ENCODE results near the gene FOXK2.
"Not testable (repeated sequence)": the region's sequence is repeated elsewhere in the genome, so short reads cannot be mapped to it uniquely, and the experiment has no call there.

Gene FOXK2

GRCh38 chr17:82524540-82524939 is 5.0 kb downstream of the FOXK2 start:
- H3K9ac ChIP-seq (ENCODE audit: low read depth, low read length) = peak overlapping the region; percentile 37

GRCh38 chr17:82525712-82526111 is 6.2 kb downstream of the FOXK2 start:
- Histone ChIP-seq H3K9me3 (ENCODE audit: control insufficient read depth, insufficient read depth, low read length) (no peaks in the 10 kb centered on the region), H3K9ac (ENCODE audit: low read depth, low read length) (no peak overlapping the region), H3K36me3 (ENCODE audit: control insufficient read depth, insufficient read depth, low read length) (no peaks in the 10 kb centered on the region), H3K4me1 (ENCODE audit: control insufficient read depth, insufficient read depth, low read length) (no peaks in the 10 kb centered on the region), H3K27me3 (ENCODE audit: control insufficient read depth, insufficient read depth, low read length) (no peaks in the 10 kb centered on the region), H3K4me3 (ENCODE audit: low read depth, low read length) (no peak overlapping the region)

More at GRCh38 chr17:82524540-82524939, 5.0 kb downstream of the FOXK2 start:
- Histone ChIP-seq H3K27me3 (ENCODE audit: control insufficient read depth, insufficient read depth, low read length) (no peaks in the 10 kb centered on the region), H3K36me3 (ENCODE audit: control insufficient read depth, insufficient read depth, low read length) (no peaks in the 10 kb centered on the region), H3K4me3 (ENCODE audit: low read depth, low read length) (no peak overlapping the region), H3K9me3 (ENCODE audit: control insufficient read depth, insufficient read depth, low read length) (no peaks in the 10 kb centered on the region), H3K4me1 (ENCODE audit: control insufficient read depth, insufficient read depth, low read length) (no peaks in the 10 kb centered on the region)

GRCh38 chr17:82527898-82528297 is 8.4 kb downstream of the FOXK2 start:
- no peaks in the 10 kb centered on the region for H3K4me1 ChIP-seq (ENCODE audit: control insufficient read depth, insufficient read depth, low read length)
- H3K27me3 ChIP-seq (ENCODE audit: control insufficient read depth, insufficient read depth, low read length) = no peaks in the 10 kb centered on the region
- no peaks in the 10 kb centered on the region for H3K36me3 ChIP-seq (ENCODE audit: control insufficient read depth, insufficient read depth, low read length)
- no peaks in the 10 kb centered on the region for H3K9me3 ChIP-seq (ENCODE audit: control insufficient read depth, insufficient read depth, low read length)
- no peak overlapping the region for H3K9ac ChIP-seq (ENCODE audit: low read depth, low read length)
- H3K4me3 ChIP-seq (ENCODE audit: low read depth, low read length) = no peak overlapping the region

- Histone ChIP-seq H3K27me3 (ENCODE audit: control insufficient read depth, insufficient read depth, low read length) (no peaks in the 10 kb centered on the region), H3K9me3 (ENCODE audit: control insufficient read depth, insufficient read depth, low read length) (no peaks in the 10 kb centered on the region), H3K4me1 (ENCODE audit: control insufficient read depth, insufficient read depth, low read length) (no peaks in the 10 kb centered on the region), H3K36me3 (ENCODE audit: control insufficient read depth, insufficient read depth, low read length) (no peaks in the 10 kb centered on the region), H3K4me3 (ENCODE audit: low read depth, low read length) (no peak overlapping the region), H3K9ac (ENCODE audit: low read depth, low read length) (no peak overlapping the region)
Measured at GRCh38 chr17:82528484-82529265, 9.1 kb downstream of the FOXK2 start.

GRCh38 chr17:82529914-82530300 is 10.4 kb downstream of the FOXK2 start:
- H3K36me3 ChIP-seq (ENCODE audit: control insufficient read depth, insufficient read depth, low read length) = no peaks in the 10 kb centered on the region
- H3K4me3 ChIP-seq (ENCODE audit: low read depth, low read length) = no peak overlapping the region
- no peaks in the 10 kb centered on the region for H3K27me3 ChIP-seq (ENCODE audit: control insufficient read depth, insufficient read depth, low read length)
- no peak overlapping the region for H3K9ac ChIP-seq (ENCODE audit: low read depth, low read length)
- no peaks in the 10 kb centered on the region for H3K9me3 ChIP-seq (ENCODE audit: control insufficient read depth, insufficient read depth, low read length)
- H3K4me1 ChIP-seq (ENCODE audit: control insufficient read depth, insufficient read depth, low read length) = peaks cover 6% of the 10 kb centered on the region

- H3K27me3 ChIP-seq (ENCODE audit: control insufficient read depth, insufficient read depth, low read length) = no peaks in the 10 kb centered on the region
Measured at GRCh38 chr17:82531431-82531881, 11.9 kb downstream of the FOXK2 start.

GRCh38 chr17:82534401-82534812 is 14.9 kb downstream of the FOXK2 start:
- Histone ChIP-seq H3K4me1 (ENCODE audit: control insufficient read depth, insufficient read depth, low read length) (peaks cover 15% of the 10 kb centered on the region), H3K9ac (ENCODE audit: low read depth, low read length) (no peak overlapping the region), H3K27me3 (ENCODE audit: control insufficient read depth, insufficient read depth, low read length) (no peaks in the 10 kb centered on the region), H3K9me3 (ENCODE audit: control insufficient read depth, insufficient read depth, low read length) (no peaks in the 10 kb centered on the region), H3K4me3 (ENCODE audit: low read depth, low read length) (no peak overlapping the region), H3K36me3 (ENCODE audit: control insufficient read depth, insufficient read depth, low read length) (no peaks in the 10 kb centered on the region)

More at GRCh38 chr17:82531431-82531881, 11.9 kb downstream of the FOXK2 start:
- Histone ChIP-seq H3K4me3 (ENCODE audit: low read depth, low read length) (no peak overlapping the region), H3K4me1 (ENCODE audit: control insufficient read depth, insufficient read depth, low read length) (peaks cover 10% of the 10 kb centered on the region), H3K36me3 (ENCODE audit: control insufficient read depth, insufficient read depth, low read length) (no peaks in the 10 kb centered on the region), H3K9me3 (ENCODE audit: control insufficient read depth, insufficient read depth, low read length) (no peaks in the 10 kb centered on the region), H3K9ac (ENCODE audit: low read depth, low read length) (no peak overlapping the region)

- H3K27me3 ChIP-seq (ENCODE audit: control insufficient read depth, insufficient read depth, low read length) = no peaks in the 10 kb centered on the region
- H3K9me3 ChIP-seq (ENCODE audit: control insufficient read depth, insufficient read depth, low read length) = no peaks in the 10 kb centered on the region
- H3K4me1 ChIP-seq (ENCODE audit: control insufficient read depth, insufficient read depth, low read length) = peaks cover 15% of the 10 kb centered on the region
- H3K4me3 ChIP-seq (ENCODE audit: low read depth, low read length) = no peak overlapping the region
- peak overlapping the region; percentile 70 for H3K9ac ChIP-seq (ENCODE audit: low read depth, low read length)
- H3K36me3 ChIP-seq (ENCODE audit: control insufficient read depth, insufficient read depth, low read length) = no peaks in the 10 kb centered on the region
Measured at GRCh38 chr17:82536512-82537201, 17.1 kb downstream of the FOXK2 start.

- H3K9me3 ChIP-seq (ENCODE audit: control insufficient read depth, insufficient read depth, low read length) = not testable (repeated sequence)
- H3K4me1 ChIP-seq (ENCODE audit: control insufficient read depth, insufficient read depth, low read length) = peaks cover 15% of the 10 kb centered on the region
Measured at GRCh38 chr17:82537228-82537627, 17.7 kb downstream of the FOXK2 start.

GRCh38 chr17:82539076-82539475 is 19.5 kb downstream of the FOXK2 start:
- not testable (repeated sequence) for H3K9me3 ChIP-seq (ENCODE audit: control insufficient read depth, insufficient read depth, low read length); H3K9ac ChIP-seq (ENCODE audit: low read depth, low read length); H3K36me3 ChIP-seq (ENCODE audit: control insufficient read depth, insufficient read depth, low read length); H3K27me3 ChIP-seq (ENCODE audit: control insufficient read depth, insufficient read depth, low read length); H3K4me3 ChIP-seq (ENCODE audit: low read depth, low read length)
- peaks cover 15% of the 10 kb centered on the region for H3K4me1 ChIP-seq (ENCODE audit: control insufficient read depth, insufficient read depth, low read length)

More at GRCh38 chr17:82537228-82537627, 17.7 kb downstream of the FOXK2 start:
- not testable (repeated sequence) for H3K36me3 ChIP-seq (ENCODE audit: control insufficient read depth, insufficient read depth, low read length); H3K4me3 ChIP-seq (ENCODE audit: low read depth, low read length); H3K27me3 ChIP-seq (ENCODE audit: control insufficient read depth, insufficient read depth, low read length); H3K9ac ChIP-seq (ENCODE audit: low read depth, low read length)

GRCh38 chr17:82542439-82542838 is 22.9 kb downstream of the FOXK2 start:
- Histone ChIP-seq H3K36me3 (ENCODE audit: control insufficient read depth, insufficient read depth, low read length) (no peaks in the 10 kb centered on the region), H3K4me3 (ENCODE audit: low read depth, low read length) (no peak overlapping the region), H3K9me3 (ENCODE audit: control insufficient read depth, insufficient read depth, low read length) (no peaks in the 10 kb centered on the region), H3K4me1 (ENCODE audit: control insufficient read depth, insufficient read depth, low read length) (no peaks in the 10 kb centered on the region), H3K27me3 (ENCODE audit: control insufficient read depth, insufficient read depth, low read length) (no peaks in the 10 kb centered on the region), H3K9ac (ENCODE audit: low read depth, low read length) (no peak overlapping the region)
